ENCODE data around the gene TLE4.

DNA sequence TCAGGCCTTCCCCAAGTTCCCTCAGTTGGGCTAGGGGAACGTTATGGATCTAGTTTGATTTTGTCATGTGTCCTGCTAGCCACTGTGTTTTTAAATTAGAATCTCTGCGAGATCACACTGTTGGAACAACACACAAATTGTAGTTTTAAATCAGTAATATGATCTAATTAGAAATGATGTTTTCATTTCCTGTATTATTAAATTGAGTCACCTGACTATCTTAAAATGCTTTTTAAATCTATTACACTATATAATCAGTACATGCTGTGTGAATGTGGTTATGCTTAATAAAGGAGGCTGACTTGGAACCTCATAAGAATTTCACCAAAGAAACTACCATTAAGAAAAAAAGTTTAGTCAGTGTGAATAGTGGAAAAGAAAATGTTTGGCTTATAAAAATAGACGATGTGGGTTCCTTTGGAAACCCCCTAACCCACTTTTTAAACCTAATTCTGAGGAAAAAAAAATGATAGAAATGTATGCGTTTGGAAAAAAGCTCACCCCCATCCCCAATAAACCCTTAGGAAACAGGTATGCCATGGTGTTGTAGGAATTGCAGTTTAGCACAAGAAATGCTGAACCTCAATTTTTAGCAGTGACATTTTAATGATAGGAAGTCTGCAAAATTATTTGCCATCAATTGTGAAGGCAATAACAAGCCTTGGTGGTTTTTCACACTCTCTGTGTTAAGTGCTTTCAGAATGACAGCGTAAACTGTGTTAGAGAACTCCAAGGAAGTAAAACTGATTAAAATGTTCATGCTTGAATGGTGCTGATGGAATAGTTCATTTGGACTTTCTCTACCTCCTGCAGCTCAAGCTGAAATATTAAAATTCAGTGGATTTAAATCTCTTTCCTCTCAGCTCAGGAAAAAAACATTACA lies 59.0 kb downstream of the TLE4 start:
- TF ChIP-seq, protein P1, sequence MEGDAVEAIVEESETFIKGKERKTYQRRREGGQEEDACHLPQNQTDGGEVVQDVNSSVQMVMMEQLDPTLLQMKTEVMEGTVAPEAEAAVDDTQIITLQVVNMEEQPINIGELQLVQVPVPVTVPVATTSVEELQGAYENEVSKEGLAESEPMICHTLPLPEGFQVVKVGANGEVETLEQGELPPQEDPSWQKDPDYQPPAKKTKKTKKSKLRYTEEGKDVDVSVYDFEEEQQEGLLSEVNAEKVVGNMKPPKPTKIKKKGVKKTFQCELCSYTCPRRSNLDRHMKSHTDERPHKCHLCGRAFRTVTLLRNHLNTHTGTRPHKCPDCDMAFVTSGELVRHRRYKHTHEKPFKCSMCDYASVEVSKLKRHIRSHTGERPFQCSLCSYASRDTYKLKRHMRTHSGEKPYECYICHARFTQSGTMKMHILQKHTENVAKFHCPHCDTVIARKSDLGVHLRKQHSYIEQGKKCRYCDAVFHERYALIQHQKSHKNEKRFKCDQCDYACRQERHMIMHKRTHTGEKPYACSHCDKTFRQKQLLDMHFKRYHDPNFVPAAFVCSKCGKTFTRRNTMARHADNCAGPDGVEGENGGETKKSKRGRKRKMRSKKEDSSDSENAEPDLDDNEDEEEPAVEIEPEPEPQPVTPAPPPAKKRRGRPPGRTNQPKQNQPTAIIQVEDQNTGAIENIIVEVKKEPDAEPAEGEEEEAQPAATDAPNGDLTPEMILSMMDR (IDR thresholded peaks at IDR 0.05): no peak
- no peak for TF ChIP-seq POLR2A (IDR thresholded peaks at IDR 0.05)
